T-cell (primary cell): Measurements from ENCODE around the gene NDUFB3. TPM values are rescaled to one million over a fixed set of nuclear protein-coding genes. Genes with fewer than 3 reads are reported as not detected.

Experiments
- ATAC-seq, 4 experiments: fragments of 200-7000 bp in 3 of 4; fragments of 150-1000 bp in 1 of 4; cut with Tn5 transposase; replicated peaks in 1 of 4; 1 replicate in 3 of 4; 2 replicates in 1 of 4; pipeline ENCODE4 v1.10.0; 2021; ENCODE audit warnings: moderate library complexity in 3 of 4, mild to moderate bottlenecking in 2 of 4, moderate number of reproducible peaks in 1 of 4
- CTCF ChIA-PET, 2 donors: fragments of 300-600 bp; sonication (Branson Sonifier 250); formaldehyde crosslinking; loops; one replicate each; lab custom pipeline; 2022; ENCODE audit warnings: antibody characterized with exemption in 2 of 2; lab: Charles Lee
- POLR2A ChIA-PET, 2 donors: fragments of 300-600 bp; sonication (Branson Sonifier 250); formaldehyde crosslinking; loops; one replicate each; lab custom pipeline; 2022; ENCODE audit warnings: antibody characterized with exemption in 2 of 2; lab: Charles Lee
- DNase-seq, 35 experiments: peaks; one replicate each; pipeline versions ENCODE4 v3.0.0 to v3.0.0-alpha.2; 2013 to 2023
- H3K27ac ChIP-seq: one replicate; pipeline ENCODE4 v1.5.1; 2013; ENCODE audit warnings: low read length
- H3K27me3 ChIP-seq, 2 experiments: replicated peaks in 1 of 2; 1 replicate in 1 of 2; 2 replicates in 1 of 2; pipeline versions ENCODE4 v1.6.1 to v1.7.0; 2013; ENCODE audit warnings: low read length in 1 of 2, mixed read lengths in 1 of 2; ENCODE audit not compliant: control insufficient read depth in 2 of 2, insufficient read depth in 2 of 2; ENCODE audit errors: extremely low read depth in 1 of 2
- H3K36me3 ChIP-seq, 2 donors: 1 replicate in 1 of 2; 2 replicates in 1 of 2; pipeline versions ENCODE4 v1.6.1 to v1.7.0; 2013; ENCODE audit warnings: low read length in 1 of 2; ENCODE audit not compliant: control insufficient read depth in 2 of 2, insufficient read depth in 1 of 2; ENCODE audit errors: extremely low read depth in 1 of 2
- H3K4me1 ChIP-seq, 2 experiments: 1 replicate in 1 of 2; 2 replicates in 1 of 2; pipeline versions ENCODE4 v1.6.1 to v1.7.0; 2013; ENCODE audit warnings: low read length in 2 of 2, mixed read lengths in 1 of 2; ENCODE audit not compliant: insufficient read depth in 2 of 2, control insufficient read depth in 1 of 2; ENCODE audit errors: extremely low read depth in 1 of 2
- H3K4me3 ChIP-seq, 2 donors: 1 replicate in 1 of 2; 2 replicates in 1 of 2; pipeline versions ENCODE4 v1.5.1 to v1.7.0; 2013; ENCODE audit warnings: mild to moderate bottlenecking in 2 of 2, low read length in 1 of 2, moderate library complexity in 1 of 2; ENCODE audit not compliant: control insufficient read depth in 1 of 2; ENCODE audit errors: extremely low read depth in 1 of 2
- H3K9me3 ChIP-seq: 2 replicates; pipeline ENCODE4 v1.7.0; 2013
- H3K27ac Mint-ChIP-seq, 2 donors: one replicate each; pipeline ENCODE4 v1.8.0; 2020 to 2021; ENCODE audit warnings: mild to moderate bottlenecking in 2 of 2, mixed read lengths in 2 of 2
- H3K27me3 Mint-ChIP-seq, 2 donors: one replicate each; pipeline ENCODE4 v1.8.0; 2021 to 2022; ENCODE audit warnings: mixed read lengths in 2 of 2
- H3K36me3 Mint-ChIP-seq: one replicate; pipeline ENCODE4 v1.8.0; 2021; ENCODE audit warnings: mixed read lengths
- H3K4me1 Mint-ChIP-seq, 3 donors: one replicate each; pipeline ENCODE4 v1.8.0; 2020 to 2022; ENCODE audit warnings: mixed read lengths in 3 of 3, mild to moderate bottlenecking in 1 of 3
- H3K4me3 Mint-ChIP-seq, 3 donors: one replicate each; pipeline ENCODE4 v1.8.0; 2020 to 2022; ENCODE audit warnings: mild to moderate bottlenecking in 3 of 3, mixed read lengths in 3 of 3, moderate library complexity in 3 of 3
- H3K9me3 Mint-ChIP-seq, 3 donors: one replicate each; pipeline ENCODE4 v1.8.0; 2020 to 2022; ENCODE audit warnings: mixed read lengths in 3 of 3
- WGBS: methylation state at CpG from one replicate; pipeline ENCODE4 v1.1.5; 2013; ENCODE audit warnings: missing lambda C conversion rate; ENCODE audit not compliant: insufficient coverage; 5-methylcytosine and 5-hydroxymethylcytosine counted together
- total RNA-seq, 35 experiments: library from RNA in 6 of 35; stranded (reverse) in 6 of 35; fragments of 120-200 nt in 1 of 35; gene quantifications; one replicate each; pipeline versions ENCODE4 v1.2.1 to v1.2.4 and lab custom pipeline; 2013 to 2026

Gene NDUFB3
- total RNA-seq, 5 donors from 2014 or later (not counting 1 experiment from before 2014, with no cell fraction given), result 31.4 to 43.7 (median 38.8) TPM

GRCh38 chr2:201073071-201073470 lies 1.3 kb downstream of the NDUFB3 start:
- Histone ChIP-seq H3K4me3 (no peak overlapping the region), H3K9me3 (no peaks in the 10 kb centered on the region), H3K36me3 (peaks cover 0 to 3% of the 10 kb centered on the region in 2 donors), H3K4me1 (peaks cover 10 to 28% of the 10 kb centered on the region in 2 experiments), H3K27me3 (no peaks in the 10 kb centered on the region), H3K27ac (no peak overlapping the region)
- no peak for DNase-seq
- ChIA-PET CTCF (interaction anchor here (0.6 to 1.2 kb wide), 3 partner anchors 63 to 160 kb away, joined by 3 to 5 read pairs (median 3); no protein-coding TSS in a partner anchor), POLR2A (no interaction called here)
- H3K27ac Mint-ChIP-seq, result no peak overlapping the region
- peak overlapping the region; percentile 34 to 95 (median 69) for H3K4me3 Mint-ChIP-seq
- peaks cover 48 to 50% (median 50%) of the 10 kb centered on the region in 3 donors for H3K4me1 Mint-ChIP-seq
- H3K27me3 Mint-ChIP-seq, result no peaks in the 10 kb centered on the region
- ATAC-seq, result no peak
- H3K9me3 Mint-ChIP-seq, result no peaks in the 10 kb centered on the region
- no CpG with 5 or more reads among the region's 1 CpG for WGBS
- H3K36me3 Mint-ChIP-seq, result no peaks in the 10 kb centered on the region

GRCh38 chr2:201074996-201075395 lies 3.2 kb downstream of the NDUFB3 start:
- CTCF ChIA-PET, result interaction anchor here (0.7 to 1.2 kb wide), 2 partner anchors 84 to 158 kb away, joined by 3 read pairs; no protein-coding TSS in a partner anchor
- peaks cover under 1 to 7% of the 10 kb centered on the region in 2 donors for H3K36me3 ChIP-seq
- no peak overlapping the region for H3K4me3 ChIP-seq
- Mint-ChIP-seq H3K27ac (peak overlapping the region in 1 of 2 donors; percentile 28), H3K4me3 (no peak overlapping the region), H3K36me3 (peaks cover 4% of the 10 kb centered on the region), H3K9me3 (no peaks in the 10 kb centered on the region), H3K4me1 (peaks cover 35 to 41% (median 37%) of the 10 kb centered on the region in 3 donors), H3K27me3 (no peaks in the 10 kb centered on the region)
- no peak overlapping the region for H3K27ac ChIP-seq
- no peak for DNase-seq
- POLR2A ChIA-PET, result no interaction called here
- WGBS, result 100% methylated on average over 2 of the region's 7 CpGs
- ATAC-seq, result no peak
- H3K9me3 ChIP-seq, result no peaks in the 10 kb centered on the region
- H3K27me3 ChIP-seq, result no peaks in the 10 kb centered on the region
- H3K4me1 ChIP-seq, result peaks cover 10 to 18% of the 10 kb centered on the region in 2 experiments

GRCh38 chr2:201084863-201085262 lies 13.1 kb downstream of the NDUFB3 start:
- ChIA-PET POLR2A (no interaction called here), CTCF (interaction anchor here in 1 of 2 donors (0.8 kb wide), 1 partner anchor 148 kb away, joined by 4 read pairs; no protein-coding TSS in a partner anchor)
- H3K4me1 Mint-ChIP-seq, result peaks cover 0 to 7% (median 3%) of the 10 kb centered on the region in 3 donors

GRCh38 chr2:201090574-201090973 lies 18.8 kb downstream of the NDUFB3 start:
- H3K9me3 Mint-ChIP-seq, result no peaks in the 10 kb centered on the region

More at GRCh38 chr2:201084863-201085262, 13.1 kb downstream of the NDUFB3 start:
- peaks cover 19% of the 10 kb centered on the region for H3K36me3 Mint-ChIP-seq
- H3K36me3 ChIP-seq, result peaks cover 15 to 46% of the 10 kb centered on the region in 2 donors
- no peak overlapping the region for H3K4me3 ChIP-seq
- no peak for DNase-seq
- WGBS, result no CpG with 5 or more reads among the region's 2 CpGs
- no peaks in the 10 kb centered on the region for H3K27me3 Mint-ChIP-seq
- H3K9me3 ChIP-seq, result no peaks in the 10 kb centered on the region
- H3K27ac Mint-ChIP-seq, result peak overlapping the region in 1 of 2 donors; percentile 13
- no peak overlapping the region for H3K27ac ChIP-seq
- H3K9me3 Mint-ChIP-seq, result no peaks in the 10 kb centered on the region
- H3K4me3 Mint-ChIP-seq, result no peak overlapping the region
- no peaks in the 10 kb centered on the region for H3K4me1 ChIP-seq
- ATAC-seq, result no peak
- H3K27me3 ChIP-seq, result no peaks in the 10 kb centered on the region

GRCh38 chr2:201093573-201093972 lies 21.8 kb downstream of the NDUFB3 start:
- H3K36me3 ChIP-seq, result peaks cover 0 to 2% of the 10 kb centered on the region in 2 donors
- no peaks in the 10 kb centered on the region for H3K9me3 ChIP-seq
- ChIA-PET CTCF (interaction anchor here in 1 of 2 donors (1.0 kb wide), 1 partner anchor 52 kb away, joined by 4 read pairs; no protein-coding TSS in a partner anchor), POLR2A (interaction anchor here in 1 of 2 donors (0.6 kb wide), 1 partner anchor 267 kb away, joined by 3 read pairs; no protein-coding TSS in a partner anchor)
- Mint-ChIP-seq H3K4me1 (no peaks in the 10 kb centered on the region), H3K36me3 (peaks cover 2% of the 10 kb centered on the region), H3K9me3 (no peaks in the 10 kb centered on the region), H3K4me3 (no peak overlapping the region), H3K27ac (no peak overlapping the region), H3K27me3 (no peaks in the 10 kb centered on the region)
- H3K4me1 ChIP-seq, result no peaks in the 10 kb centered on the region
- H3K4me3 ChIP-seq, result no peak overlapping the region
- H3K27me3 ChIP-seq, result no peaks in the 10 kb centered on the region
- ATAC-seq (no peak), DNase-seq (no peak)
- WGBS, result 100% methylated on average over 5 of the region's 5 CpGs
- no peak overlapping the region for H3K27ac ChIP-seq

More at GRCh38 chr2:201090574-201090973, 18.8 kb downstream of the NDUFB3 start:
- Mint-ChIP-seq H3K4me3 (no peak overlapping the region), H3K27me3 (no peaks in the 10 kb centered on the region), H3K27ac (no peak overlapping the region), H3K36me3 (peaks cover 10% of the 10 kb centered on the region), H3K4me1 (no peaks in the 10 kb centered on the region)
- POLR2A ChIA-PET, result interaction anchor here in 1 of 2 donors (0.6 kb wide), 1 partner anchor 1131 kb away, joined by 3 read pairs; no protein-coding TSS in a partner anchor
- ATAC-seq (no peak), DNase-seq (no peak)
- Histone ChIP-seq H3K27me3 (no peaks in the 10 kb centered on the region), H3K36me3 (peaks cover 6 to 16% of the 10 kb centered on the region in 2 donors), H3K9me3 (no peaks in the 10 kb centered on the region), H3K4me3 (no peak overlapping the region), H3K27ac (no peak overlapping the region), H3K4me1 (no peaks in the 10 kb centered on the region)
- WGBS, result 100% methylated on average over 1 of the region's 4 CpGs
- CTCF ChIA-PET, result no interaction called here

- 90% methylated on average over 2 of the region's 3 CpGs for WGBS
- POLR2A ChIA-PET, result no interaction called here
Observed at GRCh38 chr2:201100497-201100896, 28.7 kb downstream of the NDUFB3 start.

More at GRCh38 chr2:201100497-201100896, 28.7 kb downstream of the NDUFB3 start:
- Mint-ChIP-seq H3K9me3 (no peaks in the 10 kb centered on the region), H3K27ac (no peak overlapping the region), H3K4me3 (no peak overlapping the region), H3K4me1 (no peaks in the 10 kb centered on the region), H3K36me3 (no peaks in the 10 kb centered on the region), H3K27me3 (no peaks in the 10 kb centered on the region)
- Histone ChIP-seq H3K27ac (no peak overlapping the region), H3K36me3 (no peaks in the 10 kb centered on the region), H3K4me1 (no peaks in the 10 kb centered on the region), H3K4me3 (no peak overlapping the region), H3K9me3 (no peaks in the 10 kb centered on the region), H3K27me3 (no peaks in the 10 kb centered on the region)
- no peak for ATAC-seq
- CTCF ChIA-PET, result interaction anchor here in 1 of 2 donors (0.5 to 0.6 kb wide), 2 partner anchors 81 to 367 kb away, joined by 3 read pairs; no protein-coding TSS in a partner anchor
- no peak for DNase-seq
